SW 1271 (cell line): ENCODE results near the gene TENM4.
"Not testable (repeated sequence)": the region's sequence is repeated elsewhere in the genome, so short reads cannot be mapped to it uniquely, and the experiment has no call there.

Experiments
- DNase-seq, 2 experiments: peaks; one replicate each; lab custom pipeline; 2025; lab: John Stamatoyannopoulos, UW

TENM4 gene

DNA sequence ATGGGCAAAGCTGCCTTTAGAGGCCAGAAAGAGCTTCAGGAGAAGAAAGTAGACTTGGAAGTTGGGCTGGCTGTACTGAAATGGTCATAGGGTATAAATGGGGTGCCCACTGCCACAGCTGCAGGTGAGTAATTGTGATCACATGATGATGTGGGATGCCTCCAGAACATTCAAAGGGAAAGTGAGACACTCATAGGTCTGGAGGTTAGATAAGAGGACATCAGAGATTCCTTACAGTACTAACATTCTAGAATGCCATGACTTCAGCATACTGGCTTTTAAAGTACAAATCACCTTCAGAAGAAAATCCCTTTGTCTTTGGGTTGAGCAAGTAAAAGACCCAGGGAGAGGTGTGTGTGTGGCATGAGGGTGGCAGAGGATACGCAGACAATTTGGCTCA, 419.2 kb downstream of the TENM4 start:
- no peak for DNase-seq

GRCh38 chr11:79019975-79020374, 420.9 kb downstream of the TENM4 start:
- DNase-seq: no peak

GRCh38 chr11:79019277-79019676, 421.6 kb downstream of the TENM4 start:
- no peak for DNase-seq

GRCh38 chr11:79018371-79018849, 422.4 kb downstream of the TENM4 start:
- DNase-seq: no peak

DNA sequence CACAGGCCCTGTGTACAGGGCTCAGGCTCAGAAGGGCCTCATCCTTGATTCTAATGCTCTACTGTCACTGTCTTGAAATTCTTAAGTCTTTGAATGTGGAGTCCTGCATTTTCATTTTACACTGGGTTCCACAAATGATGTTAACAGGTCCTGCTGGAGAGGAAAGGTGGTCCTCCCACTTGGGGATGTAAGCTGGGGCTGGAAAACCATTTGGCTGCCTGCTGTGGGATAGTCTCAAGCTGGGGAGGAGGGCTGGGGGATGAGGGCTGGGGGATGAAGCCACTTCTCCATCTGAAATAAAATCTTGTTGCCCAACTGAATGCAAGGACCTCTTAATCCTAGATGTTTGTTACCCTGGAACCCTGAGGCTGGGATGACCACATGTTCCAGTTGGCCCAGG, 423.0 kb downstream of the TENM4 start:
- DNase-seq: no peak

GRCh38 chr11:79013509-79013908, 427.3 kb downstream of the TENM4 start:
- no peak for DNase-seq

DNA sequence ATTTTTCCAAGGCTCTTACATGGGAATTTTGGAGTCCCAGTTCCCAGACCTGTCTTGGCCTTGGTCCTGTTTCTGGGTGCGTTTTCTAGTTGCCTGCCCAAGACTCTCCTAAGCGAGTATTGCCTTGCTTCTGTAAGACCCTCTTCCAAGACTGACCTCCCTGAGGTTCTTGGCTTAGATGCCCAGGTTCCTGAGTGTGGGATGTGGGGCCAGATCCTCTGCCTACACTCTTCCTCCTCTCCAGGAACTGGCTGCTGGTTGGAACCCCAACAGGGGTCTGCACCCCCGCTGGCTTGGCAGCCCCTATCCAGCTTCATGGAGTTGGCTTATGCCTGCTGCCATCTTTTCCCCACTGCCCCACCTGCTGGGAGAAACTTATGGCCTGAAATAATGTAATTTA, 429.5 kb downstream of the TENM4 start:
- DNase-seq: no peak

DNA sequence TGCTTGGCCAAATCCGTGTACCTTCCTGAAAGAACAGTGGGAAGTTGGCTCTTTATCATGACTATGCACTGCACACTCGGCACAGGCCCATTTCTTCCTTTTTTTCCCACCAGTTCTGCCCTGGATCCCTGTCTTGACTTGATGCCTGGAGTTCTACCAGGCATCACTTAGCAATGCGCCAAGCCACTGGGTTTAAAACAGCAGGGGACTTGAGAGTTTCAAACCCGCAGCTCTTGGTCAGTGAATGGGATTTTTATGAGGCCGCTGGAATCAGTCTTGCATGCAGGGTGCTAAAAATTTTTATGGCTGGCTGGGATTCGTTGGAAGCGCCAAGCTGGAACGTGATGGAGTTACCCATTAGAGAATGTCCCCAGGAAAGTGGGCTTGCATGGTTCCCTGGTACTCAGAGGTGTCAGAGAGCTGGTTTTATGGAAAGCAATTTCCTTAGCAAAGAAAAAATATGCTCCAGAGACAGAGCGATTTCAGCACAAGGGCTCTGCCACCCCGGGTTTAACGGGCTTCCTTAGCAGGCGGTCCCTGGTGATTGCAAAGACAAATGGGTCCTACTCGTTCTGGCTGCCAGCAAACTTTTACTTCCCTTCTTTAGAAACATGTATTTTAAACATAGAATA, 432.9 kb downstream of the TENM4 start:
- no peak for DNase-seq

- no peak for DNase-seq
Measured at GRCh38 chr11:79006854-79007253, 434.0 kb downstream of the TENM4 start.

- DNase-seq: no peak
Measured at GRCh38 chr11:78996007-78996406, 444.8 kb downstream of the TENM4 start.

GRCh38 chr11:78995171-78995570, 445.7 kb downstream of the TENM4 start:
- no peak for DNase-seq

GRCh38 chr11:78993802-78994430, 446.9 kb downstream of the TENM4 start:
- DNase-seq: no peak

DNA sequence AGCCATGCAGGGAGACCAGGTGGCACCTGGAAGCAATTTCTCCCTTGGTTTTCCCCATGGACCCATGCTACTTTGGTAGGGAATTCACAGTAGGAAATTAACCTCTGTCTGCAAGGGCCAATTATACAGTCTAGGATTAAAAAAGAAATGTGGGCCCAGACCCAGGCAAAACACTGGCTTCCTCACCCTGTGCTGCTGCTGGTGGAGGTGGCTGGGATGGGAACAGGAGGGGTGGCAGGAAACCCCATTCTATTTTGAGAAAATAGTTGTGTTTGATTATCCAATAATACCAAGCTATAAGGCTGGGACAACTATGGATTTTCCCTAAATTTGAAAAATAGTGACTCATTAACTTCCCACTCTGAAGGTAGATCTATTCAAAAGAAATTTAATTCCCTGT, 449.1 kb downstream of the TENM4 start:
- DNase-seq: no peak

- DNase-seq: no peak
Measured at GRCh38 chr11:78990261-78990660, 450.6 kb downstream of the TENM4 start.

GRCh38 chr11:78987748-78988147, 453.1 kb downstream of the TENM4 start:
- no peak for DNase-seq

GRCh38 chr11:78986305-78986704, 454.5 kb downstream of the TENM4 start:
- DNase-seq: no peak

DNA sequence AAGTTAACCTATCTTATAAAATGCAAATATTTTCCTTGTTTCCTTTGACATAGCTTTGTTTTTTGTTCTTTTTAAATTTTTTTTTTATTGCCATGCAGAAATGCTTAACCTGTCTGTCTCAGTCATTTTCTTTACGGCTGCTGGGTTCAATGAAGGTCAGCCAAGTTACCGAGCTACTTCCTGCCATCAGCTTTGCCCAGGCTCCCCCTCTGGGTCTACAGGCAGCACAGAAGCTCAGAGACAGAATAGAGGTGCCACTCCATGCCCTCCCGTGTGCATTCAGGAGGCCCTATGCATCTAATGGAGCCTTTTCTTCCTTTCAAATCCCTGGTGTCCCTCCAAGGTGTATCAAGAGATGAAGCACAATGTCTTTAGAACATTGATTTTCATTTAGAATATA, 455.2 kb downstream of the TENM4 start:
- no peak for DNase-seq

- DNase-seq: no peak
Measured at GRCh38 chr11:78982473-78982872, 458.4 kb downstream of the TENM4 start.

- no peak for DNase-seq
Measured at GRCh38 chr11:78981153-78981552, 459.7 kb downstream of the TENM4 start.

DNA sequence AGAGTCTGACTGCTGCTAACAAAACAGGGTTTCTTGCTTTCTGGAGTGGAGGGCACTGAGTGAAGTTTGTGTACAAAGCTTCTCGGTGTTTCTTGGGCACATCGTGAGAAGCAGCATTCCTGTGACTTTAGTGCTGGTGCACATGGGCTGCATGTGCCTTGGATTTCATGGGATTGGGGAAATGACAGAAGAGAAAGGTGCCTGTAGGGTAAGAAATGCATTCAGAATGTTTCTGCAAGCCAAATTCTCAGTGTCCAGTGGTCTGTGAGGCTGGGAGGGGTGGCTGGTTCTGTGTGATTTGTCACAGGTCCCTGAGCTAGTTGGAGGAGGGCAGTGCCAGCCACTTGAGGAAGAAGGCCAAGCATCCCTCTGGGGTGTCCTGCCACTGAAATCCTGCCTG, 462.0 kb downstream of the TENM4 start:
- no peak for DNase-seq

DNA sequence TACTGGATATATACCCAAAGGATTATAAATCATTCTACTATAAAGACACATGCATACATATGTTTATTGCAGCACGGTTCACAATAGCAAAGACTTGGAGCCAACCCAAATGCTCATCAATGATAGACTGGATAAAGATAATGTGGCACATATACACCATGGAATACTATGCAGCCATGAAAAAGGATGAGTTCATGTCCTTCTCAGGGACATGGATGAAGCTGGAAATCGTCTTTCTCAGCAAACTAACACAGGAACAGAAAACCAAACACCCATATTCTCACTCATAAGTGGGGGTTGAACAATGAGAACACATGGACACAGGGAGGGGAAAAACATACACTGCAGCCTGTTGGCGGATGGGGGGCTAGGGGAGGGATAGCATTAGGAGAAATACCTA, 463.0 kb downstream of the TENM4 start:
- DNase-seq: not testable (repeated sequence)

DNA sequence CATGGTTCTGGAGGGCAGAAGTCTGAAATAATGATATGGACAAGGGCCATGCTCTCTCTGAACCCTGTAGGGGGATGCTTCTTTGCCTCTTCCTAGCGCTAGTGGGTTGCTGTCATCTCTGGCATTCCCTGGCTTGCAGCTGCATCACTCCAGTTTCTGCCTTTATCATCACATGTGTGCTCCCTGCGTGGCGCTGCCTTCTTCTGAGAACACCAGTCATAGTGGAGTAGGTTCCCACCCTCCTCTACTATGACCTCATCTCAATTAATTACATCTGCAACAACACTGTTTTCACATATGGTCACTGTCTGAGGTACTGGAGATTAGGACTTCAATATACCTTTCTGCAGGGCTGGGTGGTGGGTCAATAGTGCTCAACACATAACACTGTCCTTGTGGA, 463.8 kb downstream of the TENM4 start:
- no peak for DNase-seq

GRCh38 chr11:78975081-78975480, 465.7 kb downstream of the TENM4 start:
- no peak for DNase-seq

- no peak for DNase-seq
Measured at GRCh38 chr11:78973876-78974275, 467.0 kb downstream of the TENM4 start.
